ENCODE measurements around the gene TTC4. TPM values are rescaled to one million over a fixed set of nuclear protein-coding genes. Genes with fewer than 3 reads are reported as not detected.

TTC4 gene
- total and polyA plus RNA-seq, 2 of the 4 experiments (the other 2 are of a cell fraction) = 21.6 to 27.1 TPM

DNA sequence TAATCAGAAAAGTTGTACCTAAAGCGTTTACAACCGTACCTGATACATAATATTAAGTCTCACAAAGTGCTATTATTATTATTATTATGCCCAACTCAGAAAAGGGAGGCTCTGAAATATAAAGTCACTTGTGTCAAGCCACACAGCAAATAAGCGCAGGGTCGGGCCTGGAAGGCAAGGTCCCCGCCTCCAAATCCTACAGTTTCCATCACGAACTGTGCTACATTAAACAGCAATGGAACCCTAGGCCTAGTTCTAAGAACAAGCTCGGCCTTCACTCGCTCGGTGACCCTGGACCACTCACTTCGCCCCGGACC is 48.1 kb downstream of the TTC4 start:
- in situ Hi-C loops (cut with MboI; ENCODE audit: low sequenced_read_pairs) (no loop called here), intact Hi-C loops (cut with micrococcal nuclease) (loop anchor here (1.0 kb wide), 1 partner anchor 47 kb away; no protein-coding TSS in a partner anchor), dilution Hi-C loops (cut with HindIII; ENCODE audit: low sequenced_read_pairs, unreplicated experiment) (no loop called here)
- Histone ChIP-seq H3K14ac (replicated peaks; ENCODE audit: low read depth, low read length) (peak overlapping the region; percentile 76), H2AK9ac (replicated peaks; ENCODE audit: low read depth, low read length, poor library complexity) (peak overlapping the region; percentile 42), H3K9me1 (ENCODE audit: insufficient read depth, low read length) (no peaks in the 10 kb centered on the region; the same call in 1 of the 2 replicates), H3K27me3 (ENCODE audit: control insufficient read depth, insufficient read depth, low read length) (peaks cover 2% of the 10 kb centered on the region; the same call in 1 of the 2 replicates), H2BK5ac (ENCODE audit: low read depth, low read length, poor library complexity, severe bottlenecking) (peak overlapping the region; percentile 23), H4K91ac (ENCODE audit: insufficient read depth, low read depth, low read length) (no peak overlapping the region; the same call in 1 of the 2 replicates), H4K8ac (ENCODE audit: low read depth in 2 of 2, low read length in 2 of 2) (peak overlapping the region; percentile 77 to 89), H2BK20ac (ENCODE audit: low read depth, low read length) (no peak overlapping the region), H2AFZ (replicated peaks; ENCODE audit: low read length, poor library complexity) (peak overlapping the region; percentile 94), H2AK5ac (ENCODE audit: low read depth, low read length) (peak overlapping the region; percentile 0; the same call in 1 of the 2 replicates), H2BK120ac (ENCODE audit: low read depth, low read length) (peak overlapping the region; percentile 4; the same call in 1 of the 2 replicates), H3K4me2 (ENCODE audit: low read depth, low read length) (peak overlapping the region; percentile 76), H3K9ac (ENCODE audit: low read depth, low read length) (peak overlapping the region; percentile 91), H3K4me1 (ENCODE audit: control insufficient read depth, insufficient read depth, low read length) (no peaks in the 10 kb centered on the region), H3K27ac (ENCODE audit: insufficient read depth, low read length) (peak overlapping the region; percentile 69), H3K18ac (ENCODE audit: low read depth, low read length) (no peak overlapping the region; the same call in 1 of the 2 replicates), H3K36me3 (ENCODE audit: control insufficient read depth, insufficient read depth, low read length) (no peaks in the 10 kb centered on the region; the same call in 1 of the 2 replicates), H3K4me3 (ENCODE audit: insufficient read depth, low read depth, low read length) (peak overlapping the region; percentile 74), H2BK15ac (ENCODE audit: low read depth, low read length) (no peak overlapping the region), H3K56ac (ENCODE audit: extremely low read depth, insufficient read depth, low read length) (peak overlapping the region; percentile 54), H3K4ac (ENCODE audit: low read depth, low read length) (peak overlapping the region; percentile 87), H3K9me3 (ENCODE audit: control insufficient read depth, insufficient read depth, low read length) (no peaks in the 10 kb centered on the region), H3K79me1 (ENCODE audit: low read depth in 1 of 2, low read length in 2 of 2) (peaks cover 20 to 33% of the 10 kb centered on the region in 2 experiments), H3K23ac (ENCODE audit: low read depth, low read length) (peak overlapping the region; percentile 77), H4K20me1 (ENCODE audit: insufficient read depth, low read length) (no peaks in the 10 kb centered on the region; the same call in 1 of the 2 replicates), H4K5ac (ENCODE audit: low read depth, low read length) (peak overlapping the region; percentile 36)
- WGBS, 2 experiments (ENCODE audit: extremely low coverage in 2 of 2, insufficient read length in 1 of 2) = 8% methylated on average over 7 of the region's 11 CpGs; no CpG with 5 or more reads in 1 of the 2 experiments
- DNase-seq (no peak), ATAC-seq (ENCODE audit: low read depth) (peak; percentile 1; the same call in 1 of the 2 replicates)
- POLR2A ChIA-PET (ENCODE audit: unreplicated experiment) = no interaction called here
- BruUV-seq (replicated peaks) = no TSS peak
- TF ChIP-seq POLR2A (IDR thresholded peaks at IDR 0.05; ENCODE audit: low read depth, low read length) (no peak), RFX5 (IDR thresholded peaks at IDR 0.05; ENCODE audit: low read depth, low read length) (no peak), MAFK (IDR thresholded peaks at IDR 0.05; ENCODE audit: low read depth, low read length) (no peak), BHLHE40 (IDR thresholded peaks at IDR 0.05; ENCODE audit: low read depth, low read length) (no peak), SMC3 (IDR thresholded peaks at IDR 0.05; ENCODE audit: low read depth, low read length) (no peak), CEBPB (IDR thresholded peaks at IDR 0.05; ENCODE audit: low read depth, low read length) (no peak), MXI1 (IDR thresholded peaks at IDR 0.05; ENCODE audit: borderline replicate concordance, low read depth, low read length) (no peak), MAZ (IDR thresholded peaks at IDR 0.05; ENCODE audit: borderline replicate concordance, low read depth, low read length) (no peak), CHD1 (IDR thresholded peaks at IDR 0.05; ENCODE audit: low read depth, low read length) (no peak), RCOR1 (IDR thresholded peaks at IDR 0.05; ENCODE audit: insufficient replicate concordance, low read length) (no peak), NFE2L2 (IDR thresholded peaks at IDR 0.05; ENCODE audit: low read depth, low read length) (no peak), RAD21 (IDR thresholded peaks at IDR 0.05; ENCODE audit: low read length) (no peak), FOS (IDR thresholded peaks at IDR 0.05; ENCODE audit: low read depth, low read length) (no peak)
- TF ChIP-seq, protein P1, sequence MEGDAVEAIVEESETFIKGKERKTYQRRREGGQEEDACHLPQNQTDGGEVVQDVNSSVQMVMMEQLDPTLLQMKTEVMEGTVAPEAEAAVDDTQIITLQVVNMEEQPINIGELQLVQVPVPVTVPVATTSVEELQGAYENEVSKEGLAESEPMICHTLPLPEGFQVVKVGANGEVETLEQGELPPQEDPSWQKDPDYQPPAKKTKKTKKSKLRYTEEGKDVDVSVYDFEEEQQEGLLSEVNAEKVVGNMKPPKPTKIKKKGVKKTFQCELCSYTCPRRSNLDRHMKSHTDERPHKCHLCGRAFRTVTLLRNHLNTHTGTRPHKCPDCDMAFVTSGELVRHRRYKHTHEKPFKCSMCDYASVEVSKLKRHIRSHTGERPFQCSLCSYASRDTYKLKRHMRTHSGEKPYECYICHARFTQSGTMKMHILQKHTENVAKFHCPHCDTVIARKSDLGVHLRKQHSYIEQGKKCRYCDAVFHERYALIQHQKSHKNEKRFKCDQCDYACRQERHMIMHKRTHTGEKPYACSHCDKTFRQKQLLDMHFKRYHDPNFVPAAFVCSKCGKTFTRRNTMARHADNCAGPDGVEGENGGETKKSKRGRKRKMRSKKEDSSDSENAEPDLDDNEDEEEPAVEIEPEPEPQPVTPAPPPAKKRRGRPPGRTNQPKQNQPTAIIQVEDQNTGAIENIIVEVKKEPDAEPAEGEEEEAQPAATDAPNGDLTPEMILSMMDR (conservative IDR thresholded peaks at IDR 0.05; ENCODE audit: low read depth, low read length) = no peak
- TF ChIP-seq, protein P2, sequence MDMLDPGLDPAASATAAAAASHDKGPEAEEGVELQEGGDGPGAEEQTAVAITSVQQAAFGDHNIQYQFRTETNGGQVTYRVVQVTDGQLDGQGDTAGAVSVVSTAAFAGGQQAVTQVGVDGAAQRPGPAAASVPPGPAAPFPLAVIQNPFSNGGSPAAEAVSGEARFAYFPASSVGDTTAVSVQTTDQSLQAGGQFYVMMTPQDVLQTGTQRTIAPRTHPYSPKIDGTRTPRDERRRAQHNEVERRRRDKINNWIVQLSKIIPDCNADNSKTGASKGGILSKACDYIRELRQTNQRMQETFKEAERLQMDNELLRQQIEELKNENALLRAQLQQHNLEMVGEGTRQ (IDR thresholded peaks at IDR 0.05; ENCODE audit: low read depth, low read length) = no peak
- TF ChIP-seq, protein P3, sequence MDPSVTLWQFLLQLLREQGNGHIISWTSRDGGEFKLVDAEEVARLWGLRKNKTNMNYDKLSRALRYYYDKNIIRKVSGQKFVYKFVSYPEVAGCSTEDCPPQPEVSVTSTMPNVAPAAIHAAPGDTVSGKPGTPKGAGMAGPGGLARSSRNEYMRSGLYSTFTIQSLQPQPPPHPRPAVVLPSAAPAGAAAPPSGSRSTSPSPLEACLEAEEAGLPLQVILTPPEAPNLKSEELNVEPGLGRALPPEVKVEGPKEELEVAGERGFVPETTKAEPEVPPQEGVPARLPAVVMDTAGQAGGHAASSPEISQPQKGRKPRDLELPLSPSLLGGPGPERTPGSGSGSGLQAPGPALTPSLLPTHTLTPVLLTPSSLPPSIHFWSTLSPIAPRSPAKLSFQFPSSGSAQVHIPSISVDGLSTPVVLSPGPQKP (IDR thresholded peaks at IDR 0.05; ENCODE audit: borderline replicate concordance, low read depth, low read length) = no peak
- CTCF ChIA-PET = interaction anchor here (0.6 kb wide), 1 partner anchor 12 kb away, joined by 3 read pairs; no protein-coding TSS in a partner anchor

Measured in IMR-90 (cell line).